ENCODE measurements around the gene RAPGEF1. TPM values are rescaled to one million over a fixed set of nuclear protein-coding genes. Genes with fewer than 3 reads are reported as not detected.

RAPGEF1 gene
- total RNA-seq, 2 donors from 2014 or later, result 28.6 to 63.8 TPM

DNA sequence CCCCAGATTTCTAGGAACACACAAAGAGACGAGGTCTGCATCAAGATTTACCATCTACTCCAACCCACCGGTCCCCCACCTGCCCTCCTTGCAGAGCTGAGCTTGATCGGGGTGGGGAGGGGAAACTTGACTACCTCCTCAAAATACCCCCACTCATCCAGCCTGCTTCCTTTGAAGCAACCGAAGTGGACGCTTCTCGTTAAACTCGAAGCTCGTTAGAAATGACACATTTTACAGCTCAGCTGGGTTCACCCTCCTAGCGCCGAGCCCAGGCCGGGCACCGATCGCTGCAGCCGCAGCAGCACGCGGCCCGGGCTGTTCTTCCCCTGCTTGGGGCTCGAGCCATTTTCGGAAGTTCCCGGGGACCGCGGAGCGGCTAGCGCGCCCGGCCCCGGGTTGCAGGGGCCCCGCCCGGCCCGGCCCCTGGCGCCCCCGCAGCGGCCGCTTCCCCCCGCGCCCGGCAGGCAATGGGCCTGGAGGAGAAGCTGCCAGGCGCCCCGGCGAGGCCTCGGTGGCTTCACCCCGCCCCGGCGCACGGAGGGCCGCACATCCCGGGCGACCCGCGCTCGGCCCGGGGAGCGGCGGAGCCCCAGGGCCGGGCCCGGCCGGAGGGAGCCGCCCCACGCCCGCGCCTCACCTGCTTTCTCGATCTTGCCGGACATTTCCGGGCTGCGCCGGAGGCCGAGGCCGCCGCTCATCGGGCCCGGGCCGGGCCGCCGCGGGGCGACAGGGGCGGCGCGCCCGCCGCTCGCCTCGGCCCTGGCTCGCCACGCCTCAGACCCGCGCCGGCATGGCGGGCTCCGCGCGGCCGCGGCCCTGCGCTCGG is 530 bp downstream of the RAPGEF1 start:
- TF ChIP-seq POLR2A (IDR thresholded peaks at IDR 0.05), result no peak
- TF ChIP-seq, protein P1, sequence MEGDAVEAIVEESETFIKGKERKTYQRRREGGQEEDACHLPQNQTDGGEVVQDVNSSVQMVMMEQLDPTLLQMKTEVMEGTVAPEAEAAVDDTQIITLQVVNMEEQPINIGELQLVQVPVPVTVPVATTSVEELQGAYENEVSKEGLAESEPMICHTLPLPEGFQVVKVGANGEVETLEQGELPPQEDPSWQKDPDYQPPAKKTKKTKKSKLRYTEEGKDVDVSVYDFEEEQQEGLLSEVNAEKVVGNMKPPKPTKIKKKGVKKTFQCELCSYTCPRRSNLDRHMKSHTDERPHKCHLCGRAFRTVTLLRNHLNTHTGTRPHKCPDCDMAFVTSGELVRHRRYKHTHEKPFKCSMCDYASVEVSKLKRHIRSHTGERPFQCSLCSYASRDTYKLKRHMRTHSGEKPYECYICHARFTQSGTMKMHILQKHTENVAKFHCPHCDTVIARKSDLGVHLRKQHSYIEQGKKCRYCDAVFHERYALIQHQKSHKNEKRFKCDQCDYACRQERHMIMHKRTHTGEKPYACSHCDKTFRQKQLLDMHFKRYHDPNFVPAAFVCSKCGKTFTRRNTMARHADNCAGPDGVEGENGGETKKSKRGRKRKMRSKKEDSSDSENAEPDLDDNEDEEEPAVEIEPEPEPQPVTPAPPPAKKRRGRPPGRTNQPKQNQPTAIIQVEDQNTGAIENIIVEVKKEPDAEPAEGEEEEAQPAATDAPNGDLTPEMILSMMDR (IDR thresholded peaks at IDR 0.05), result peak in 1 of 4 experiments; percentile 20
- 0% methylated on average over 36 of the region's 96 CpGs for whole genome bisulfite sequencing

DNA sequence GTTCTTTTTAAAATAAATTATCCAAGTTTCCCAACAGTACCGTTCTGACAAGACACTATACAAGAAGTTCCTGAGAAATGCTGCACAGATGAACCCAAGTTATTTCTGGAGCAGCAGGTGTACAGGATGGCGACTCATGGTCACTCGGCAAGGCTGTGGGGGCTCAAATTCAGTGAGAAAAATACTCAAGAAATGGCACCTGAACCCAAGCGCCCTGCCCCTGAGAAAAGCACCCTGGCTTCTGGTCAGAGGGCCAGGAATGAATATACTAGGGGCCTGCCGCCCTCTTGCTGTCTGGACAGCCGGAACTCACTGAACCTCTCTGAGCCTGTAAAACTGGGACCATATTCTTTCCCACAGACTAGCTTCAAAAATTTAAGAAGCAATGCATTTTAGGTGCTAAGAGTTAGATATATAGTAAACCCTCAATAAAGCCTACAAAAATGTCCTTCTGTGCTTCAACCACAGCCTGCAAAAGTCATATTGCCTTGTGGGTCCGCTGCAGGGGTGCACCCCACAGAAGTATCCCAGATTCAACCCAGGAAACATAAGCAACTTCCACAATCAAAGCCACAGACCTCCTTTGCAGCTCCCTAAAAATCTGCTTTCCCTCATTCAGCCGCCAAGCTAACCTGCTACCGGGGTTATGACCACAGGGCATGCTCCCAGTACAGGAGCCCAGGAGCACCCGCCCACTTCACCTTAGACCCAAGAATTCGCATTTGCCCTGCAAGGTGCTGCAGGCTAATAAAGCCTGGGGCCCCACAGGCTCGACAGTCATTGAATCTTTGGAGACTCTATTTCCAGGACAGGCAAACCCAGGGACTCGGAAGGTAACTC is 1.4 kb downstream of the RAPGEF1 start:
- DNase-seq (ENCODE audit: low spot score), result no peak
- Histone ChIP-seq H3K4me1 (replicated peaks) (peaks cover 6% of the 10 kb centered on the region), H3K36me3 (no peaks in the 10 kb centered on the region), H3K9me3 (no peaks in the 10 kb centered on the region), H3K27me3 (replicated peaks; ENCODE audit: insufficient read depth) (no peaks in the 10 kb centered on the region), H3K27ac (peak overlapping the region; percentile 74 to 85), H3K4me3 (peak overlapping the region; percentile 54 to 55)
- TF ChIP-seq POLR2A (IDR thresholded peaks at IDR 0.05) (no peak), POLR2AphosphoS5 (IDR thresholded peaks at IDR 0.05) (no peak)
- TF ChIP-seq, protein P1 (IDR thresholded peaks at IDR 0.05), result no peak
- WGBS, result 56% methylated on average over 12 of the region's 13 CpGs
- intact Hi-C loops (cut with DNase I), result loop anchor here (5.0 kb wide), 1 partner anchor 131 kb away; no protein-coding TSS in a partner anchor

More for the DNA sequence above, 530 bp downstream of the RAPGEF1 start:
- intact Hi-C loops (cut with DNase I), result loop anchor here (5.0 kb wide), 1 partner anchor 132 kb away; no protein-coding TSS in a partner anchor
- Histone ChIP-seq H3K27ac (peak overlapping the region; percentile 74 to 85), H3K27me3 (replicated peaks; ENCODE audit: insufficient read depth) (no peaks in the 10 kb centered on the region), H3K36me3 (no peaks in the 10 kb centered on the region), H3K4me3 (peak overlapping the region; percentile 54 to 55), H3K4me1 (replicated peaks) (peaks cover 6% of the 10 kb centered on the region), H3K9me3 (no peaks in the 10 kb centered on the region)
- no peak for DNase-seq (ENCODE audit: low spot score)

DNA sequence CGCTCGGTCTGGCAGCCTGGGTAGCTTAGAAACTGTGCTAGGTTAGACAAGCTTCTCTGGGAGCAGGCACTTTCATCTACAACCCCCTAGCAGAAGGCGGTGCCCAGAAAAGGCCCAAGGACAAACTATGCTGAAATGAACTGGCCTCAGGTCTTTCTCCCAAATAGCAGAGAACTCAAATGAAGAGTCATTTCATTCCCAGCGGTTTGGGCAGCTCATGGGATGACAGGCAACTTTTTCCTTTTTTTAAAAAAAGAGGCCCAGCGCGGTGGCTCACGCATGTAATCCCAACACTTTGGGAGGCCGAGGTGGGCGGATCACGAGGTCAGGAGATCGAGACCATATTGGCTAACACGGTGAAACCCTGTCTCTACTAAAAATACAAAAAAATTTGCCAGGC is 2.5 kb downstream of the RAPGEF1 start:
- peaks cover 6% of the 10 kb centered on the region for H3K4me1 ChIP-seq (replicated peaks)
- WGBS, result 96% methylated on average over 12 of the region's 12 CpGs
- no peaks in the 10 kb centered on the region for H3K36me3 ChIP-seq
- H3K27ac ChIP-seq, result no peak overlapping the region
- no peak overlapping the region for H3K4me3 ChIP-seq
- no peaks in the 10 kb centered on the region for H3K9me3 ChIP-seq
- TF ChIP-seq POLR2AphosphoS5 (IDR thresholded peaks at IDR 0.05), result no peak
- TF ChIP-seq POLR2A (IDR thresholded peaks at IDR 0.05), result no peak
- TF ChIP-seq, protein P1 (IDR thresholded peaks at IDR 0.05), result no peak
- no peaks in the 10 kb centered on the region for H3K27me3 ChIP-seq (replicated peaks; ENCODE audit: insufficient read depth)
- DNase-seq (ENCODE audit: low spot score), result no peak
- intact Hi-C loops (cut with DNase I), result loop anchor here (5.0 kb wide), 1 partner anchor 130 kb away; no protein-coding TSS in a partner anchor

DNA sequence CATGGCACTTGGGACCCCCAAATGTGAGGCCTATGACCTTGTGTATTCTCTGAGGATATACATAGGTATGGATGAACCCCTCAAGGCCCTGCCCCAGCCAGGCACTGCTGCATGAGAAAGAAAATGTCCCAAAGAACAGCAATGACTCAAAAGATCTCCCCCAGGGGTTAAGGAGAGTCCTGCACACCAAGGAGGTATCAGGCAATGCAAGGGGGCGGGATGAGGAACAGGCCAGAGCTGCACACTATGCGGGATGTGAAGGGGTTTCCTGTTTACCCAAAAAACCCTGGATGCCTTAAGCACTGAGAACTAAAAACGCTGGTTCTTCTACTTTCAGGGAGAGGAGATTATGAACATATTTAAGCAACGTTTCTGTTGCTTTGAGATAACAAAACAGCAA is 3.4 kb downstream of the RAPGEF1 start:
- H3K4me1 ChIP-seq (replicated peaks), result peaks cover 11% of the 10 kb centered on the region
- H3K9me3 ChIP-seq, result no peaks in the 10 kb centered on the region
- no peak for DNase-seq (ENCODE audit: low spot score)
- H3K36me3 ChIP-seq, result no peaks in the 10 kb centered on the region
- H3K4me3 ChIP-seq, result no peak overlapping the region
- TF ChIP-seq, protein P1 (IDR thresholded peaks at IDR 0.05), result no peak
- no peak for TF ChIP-seq POLR2AphosphoS5 (IDR thresholded peaks at IDR 0.05)
- TF ChIP-seq POLR2A (IDR thresholded peaks at IDR 0.05), result no peak
- WGBS, result 66% methylated on average over 4 of the region's 4 CpGs
- H3K27ac ChIP-seq, result peak overlapping the region in 1 of 2 donors; percentile 19
- intact Hi-C loops (cut with DNase I), result loop anchor here (5.0 kb wide), 1 partner anchor 129 kb away; no protein-coding TSS in a partner anchor
- no peaks in the 10 kb centered on the region for H3K27me3 ChIP-seq (replicated peaks; ENCODE audit: insufficient read depth)
